DOHH2 (cell line): ENCODE data around the gene SSX4B.
"Not testable (repeated sequence)": the region's sequence is repeated elsewhere in the genome, so short reads cannot be mapped to it uniquely, and the experiment has no call there.

Experiments
- CTCF ChIP-seq: fragments of 200-600 bp; sonication (generic); IDR thresholded peaks from one replicate; pipeline ENCODE4 v1.5.1; 2014; ENCODE audit warnings: antibody characterized with exemption, mild to moderate bottlenecking, low read depth, low read length; ENCODE audit not compliant: poor library complexity, severe bottlenecking
- EZH2phosphoT487 ChIP-seq: fragments of 200-600 bp; sonication (generic); IDR thresholded peaks from 2 replicates; pipeline ENCODE4 v1.6.1; 2017; ENCODE audit warnings: borderline replicate concordance, mild to moderate bottlenecking, antibody characterized with exemption, low read length, moderate library complexity, mixed read lengths

GRCh38 chrX:48411860-48412259, at the start of gene SSX4B:
- TF ChIP-seq CTCF, EZH2phosphoT487: not testable (repeated sequence)
